ENCODE data around the gene RELA.

GRCh38 chr11:65645710-65646109, 17.0 kb downstream of the RELA start:
- TF ChIP-seq CTCF (IDR thresholded peaks at IDR 0.05) (no peak), POLR2A (IDR thresholded peaks at IDR 0.05) (no peak)

All from upper lobe of left lung (tissue), 4 donors.